Mucosa of stomach (tissue), 1 donor: Measurements from ENCODE around the gene SUGCT.

Experiments
- H3K27me3 ChIP-seq: one replicate; pipeline ENCODE4 v1.7.0; 2013; ENCODE audit warnings: mild to moderate bottlenecking, low read length; ENCODE audit not compliant: control insufficient read depth, insufficient read depth
- H3K36me3 ChIP-seq: one replicate; pipeline ENCODE4 v1.7.0; 2013; ENCODE audit warnings: low read length; ENCODE audit not compliant: control insufficient read depth, insufficient read depth
- H3K4me1 ChIP-seq: one replicate; pipeline ENCODE4 v1.7.0; 2013; ENCODE audit warnings: mild to moderate bottlenecking, low read length; ENCODE audit not compliant: control insufficient read depth, insufficient read depth
- H3K4me3 ChIP-seq: one replicate; pipeline ENCODE4 v1.7.0; 2013; ENCODE audit warnings: low read length
- H3K9ac ChIP-seq: one replicate; pipeline ENCODE4 v1.7.0; 2013; ENCODE audit warnings: mild to moderate bottlenecking, low read length, moderate library complexity
- H3K9me3 ChIP-seq: one replicate; pipeline ENCODE4 v1.7.0; 2013; ENCODE audit warnings: mild to moderate bottlenecking, low read length, moderate library complexity; ENCODE audit not compliant: control insufficient read depth
- donor health status: Pancreatic carcinoma.

SUGCT gene

DNA sequence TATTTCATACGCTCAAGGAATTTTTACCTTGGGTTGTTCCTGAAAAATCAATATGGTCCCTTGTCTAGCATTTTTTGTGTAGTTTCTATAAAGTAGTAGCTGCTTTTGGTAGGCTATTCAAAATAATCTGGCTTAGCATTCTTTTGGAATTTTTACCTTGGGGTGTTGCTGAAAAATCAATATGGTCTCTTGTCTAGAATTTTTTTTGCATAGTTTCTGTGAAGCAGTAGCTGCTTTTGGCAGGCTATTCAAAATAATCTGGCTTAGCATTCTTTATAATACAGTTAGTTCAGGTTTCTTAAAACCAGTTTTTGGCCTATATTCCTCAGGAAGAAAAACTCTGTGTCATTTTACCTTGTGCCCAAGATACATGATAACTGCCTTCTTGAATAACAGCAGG lies 301.9 kb downstream of the SUGCT start:
- Histone ChIP-seq H3K36me3 (no peaks in the 10 kb centered on the region), H3K9me3 (no peaks in the 10 kb centered on the region), H3K4me3 (no peak overlapping the region), H3K27me3 (no peaks in the 10 kb centered on the region), H3K4me1 (no peaks in the 10 kb centered on the region), H3K9ac (no peak overlapping the region)

GRCh38 chr7:40437498-40437897 lies 302.7 kb downstream of the SUGCT start:
- Histone ChIP-seq H3K9ac (no peak overlapping the region), H3K36me3 (no peaks in the 10 kb centered on the region), H3K4me3 (no peak overlapping the region), H3K4me1 (no peaks in the 10 kb centered on the region), H3K27me3 (no peaks in the 10 kb centered on the region), H3K9me3 (no peaks in the 10 kb centered on the region)

DNA sequence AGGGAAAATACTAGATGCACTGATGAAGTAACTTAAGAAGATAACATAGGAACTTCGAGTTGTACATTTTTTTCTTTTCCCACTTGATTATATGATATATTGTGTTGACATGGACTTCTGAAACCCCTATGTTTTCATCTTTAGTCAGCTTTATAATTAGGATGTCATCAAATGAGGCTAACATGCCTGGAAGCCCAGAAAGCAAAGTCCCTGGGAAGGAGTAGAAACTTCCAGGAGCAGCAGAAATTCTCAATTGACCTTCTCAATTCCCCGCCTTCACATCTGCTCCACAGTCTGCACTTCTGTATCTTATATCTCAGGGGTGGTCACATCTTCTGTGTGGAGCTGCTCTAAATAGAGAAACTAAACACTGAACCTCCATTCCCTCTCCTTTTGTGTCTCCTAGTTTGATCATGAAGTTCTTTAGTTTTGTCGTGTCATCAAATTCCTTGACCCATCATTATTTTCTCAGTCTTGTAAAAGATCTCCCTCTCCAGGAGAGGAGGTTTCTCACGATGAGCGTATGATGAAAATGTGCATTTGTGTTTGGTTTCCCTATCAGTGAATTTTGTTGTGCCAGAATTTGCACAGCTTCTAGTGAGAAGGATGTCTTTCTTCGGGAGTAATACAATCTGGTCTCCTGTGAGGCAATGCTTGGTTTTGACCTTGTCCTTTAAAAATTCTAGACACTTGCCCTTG lies 303.3 kb downstream of the SUGCT start:
- Histone ChIP-seq H3K4me1 (no peaks in the 10 kb centered on the region), H3K27me3 (no peaks in the 10 kb centered on the region), H3K9ac (no peak overlapping the region), H3K9me3 (no peaks in the 10 kb centered on the region), H3K36me3 (no peaks in the 10 kb centered on the region), H3K4me3 (no peak overlapping the region)

DNA sequence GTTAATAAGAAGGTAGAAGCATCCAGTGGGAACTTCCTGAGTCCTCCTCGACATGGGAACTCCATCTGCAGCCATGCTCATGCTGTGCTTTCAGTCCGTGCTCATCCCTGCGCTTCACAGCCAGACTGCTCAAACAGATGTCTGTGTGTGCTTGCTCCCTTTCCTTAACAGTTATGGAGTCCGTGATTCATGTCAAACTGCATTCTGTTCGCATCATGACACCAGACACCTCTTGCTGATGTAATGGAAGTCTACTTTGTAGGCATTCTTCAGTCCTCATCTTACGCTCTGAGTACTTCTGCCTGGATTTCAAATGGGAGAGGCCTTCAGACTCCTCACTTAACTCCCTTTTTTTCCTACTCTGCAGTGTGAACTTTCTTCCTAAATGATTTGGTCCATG lies 304.9 kb downstream of the SUGCT start:
- Histone ChIP-seq H3K4me1 (no peaks in the 10 kb centered on the region), H3K9ac (no peak overlapping the region), H3K9me3 (no peaks in the 10 kb centered on the region), H3K36me3 (no peaks in the 10 kb centered on the region), H3K27me3 (no peaks in the 10 kb centered on the region), H3K4me3 (no peak overlapping the region)

GRCh38 chr7:40447345-40447744 lies 312.5 kb downstream of the SUGCT start:
- Histone ChIP-seq H3K9ac (no peak overlapping the region), H3K4me3 (no peak overlapping the region), H3K9me3 (no peaks in the 10 kb centered on the region), H3K4me1 (no peaks in the 10 kb centered on the region), H3K36me3 (no peaks in the 10 kb centered on the region), H3K27me3 (no peaks in the 10 kb centered on the region)

DNA sequence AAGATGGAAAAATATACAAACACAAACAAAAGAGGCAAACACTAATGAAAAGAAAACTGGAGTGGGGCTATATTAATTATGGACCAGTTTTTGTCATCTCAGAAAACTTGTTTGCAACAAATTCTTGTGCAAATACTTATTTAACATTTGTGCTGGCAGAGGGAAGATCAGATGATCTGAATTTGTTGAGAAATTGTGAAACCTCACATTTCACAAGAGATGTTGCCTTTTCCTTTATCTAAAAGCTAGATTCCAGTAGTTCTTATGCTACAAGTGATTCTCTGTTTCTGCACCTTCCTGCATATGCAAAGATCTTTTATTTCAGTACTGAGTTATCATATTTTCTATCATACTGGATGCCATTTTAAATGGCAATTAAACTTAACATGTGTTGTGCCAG lies 320.7 kb downstream of the SUGCT start:
- Histone ChIP-seq H3K9ac (no peak overlapping the region), H3K4me3 (no peak overlapping the region), H3K36me3 (no peaks in the 10 kb centered on the region), H3K4me1 (no peaks in the 10 kb centered on the region), H3K27me3 (no peaks in the 10 kb centered on the region), H3K9me3 (no peaks in the 10 kb centered on the region)

DNA sequence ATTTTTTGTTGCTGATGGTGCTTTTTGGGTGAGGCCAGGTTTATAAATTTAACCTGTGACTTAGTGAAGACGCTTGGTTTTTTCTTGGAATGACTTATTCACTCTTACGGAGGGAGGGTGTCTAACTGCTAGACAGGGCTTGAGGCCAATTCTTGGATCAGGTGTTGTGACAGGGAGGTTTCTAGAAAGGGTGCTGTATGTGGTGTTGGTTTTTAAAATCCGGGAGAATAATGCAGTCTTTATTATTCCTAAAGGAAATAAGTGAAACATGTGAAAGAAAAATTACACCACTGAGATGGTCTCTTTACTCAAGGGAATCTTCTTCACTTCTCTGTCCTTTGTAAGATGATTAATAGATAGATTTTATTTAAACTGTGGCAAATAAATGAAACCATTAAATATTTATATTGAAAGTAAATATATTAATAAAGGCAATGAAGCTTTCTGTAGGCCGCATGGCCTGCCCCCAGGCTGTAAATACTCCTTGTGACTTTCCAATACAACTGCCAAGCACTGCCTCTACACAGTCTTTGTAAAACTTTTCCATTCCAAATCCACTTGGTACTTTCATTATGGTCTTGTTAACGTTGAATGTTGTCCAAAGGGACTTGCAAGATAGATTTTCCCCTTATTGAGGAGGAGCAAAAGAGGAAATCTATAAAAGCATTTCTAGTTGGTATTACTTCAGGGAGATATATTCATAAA lies 323.1 kb downstream of the SUGCT start:
- no peaks in the 10 kb centered on the region for H3K27me3 ChIP-seq
- H3K4me3 ChIP-seq, result no peak overlapping the region
- H3K9me3 ChIP-seq, result no peaks in the 10 kb centered on the region
- H3K9ac ChIP-seq, result no peak overlapping the region
- no peaks in the 10 kb centered on the region for H3K36me3 ChIP-seq
- H3K4me1 ChIP-seq, result no peaks in the 10 kb centered on the region

DNA sequence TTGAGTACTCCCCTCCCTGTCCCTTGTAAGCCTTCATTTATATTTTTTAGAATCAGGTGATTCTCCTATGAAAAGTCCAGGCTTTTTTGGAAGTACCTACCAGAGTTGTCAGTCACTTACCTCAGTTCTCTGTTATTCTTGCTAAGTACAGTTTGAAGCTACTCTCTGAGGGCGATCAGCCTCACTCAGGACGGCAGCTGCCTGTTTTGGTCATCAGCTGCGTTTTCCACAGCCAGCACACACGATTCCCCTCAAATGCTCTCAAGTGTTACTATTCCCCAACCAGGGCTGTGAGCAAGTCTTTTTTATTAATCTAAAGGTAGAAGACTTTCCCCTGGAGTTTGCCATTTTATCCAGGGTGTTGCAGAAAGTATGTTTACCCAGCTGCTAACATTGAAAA lies 328.6 kb downstream of the SUGCT start:
- H3K9me3 ChIP-seq, result no peaks in the 10 kb centered on the region
- no peak overlapping the region for H3K4me3 ChIP-seq
- H3K27me3 ChIP-seq, result no peaks in the 10 kb centered on the region
- no peaks in the 10 kb centered on the region for H3K36me3 ChIP-seq
- H3K4me1 ChIP-seq, result no peaks in the 10 kb centered on the region
- no peak overlapping the region for H3K9ac ChIP-seq

- H3K36me3 ChIP-seq, result no peaks in the 10 kb centered on the region
- no peaks in the 10 kb centered on the region for H3K4me1 ChIP-seq
- no peak overlapping the region for H3K9ac ChIP-seq
- H3K4me3 ChIP-seq, result no peak overlapping the region
- no peaks in the 10 kb centered on the region for H3K9me3 ChIP-seq
- H3K27me3 ChIP-seq, result no peaks in the 10 kb centered on the region
Measured at GRCh38 chr7:40468891-40469864, 334.4 kb downstream of the SUGCT start.

DNA sequence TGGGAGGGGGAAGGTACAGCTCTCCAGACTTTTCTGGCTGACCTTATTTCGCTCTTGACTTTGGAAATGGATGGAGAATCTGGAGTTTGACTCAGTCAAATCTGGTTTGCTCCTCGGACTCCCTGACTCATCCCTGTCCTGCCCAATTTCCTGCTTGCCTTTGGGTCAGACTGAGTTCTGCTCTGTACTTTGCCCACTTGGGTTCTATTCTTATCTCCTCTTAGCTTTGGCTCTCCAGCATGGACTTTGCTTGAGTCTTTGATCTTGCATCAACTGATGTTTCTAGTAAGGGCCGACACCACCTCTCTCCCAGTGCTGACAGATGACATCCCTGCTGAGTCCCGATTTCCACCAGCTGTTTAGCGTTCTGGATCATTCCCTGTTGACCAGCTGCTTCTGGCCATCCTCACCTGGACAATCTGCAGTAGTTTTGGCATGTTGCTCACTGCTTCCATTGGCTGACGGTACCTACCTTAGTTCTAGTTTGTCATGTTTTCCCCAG lies 335.3 kb downstream of the SUGCT start:
- H3K27me3 ChIP-seq, result no peaks in the 10 kb centered on the region
- H3K9me3 ChIP-seq, result no peaks in the 10 kb centered on the region
- H3K36me3 ChIP-seq, result no peaks in the 10 kb centered on the region
- H3K4me3 ChIP-seq, result no peak overlapping the region
- no peak overlapping the region for H3K9ac ChIP-seq
- no peaks in the 10 kb centered on the region for H3K4me1 ChIP-seq

GRCh38 chr7:40470817-40471216 lies 336.0 kb downstream of the SUGCT start:
- no peaks in the 10 kb centered on the region for H3K36me3 ChIP-seq
- no peak overlapping the region for H3K4me3 ChIP-seq
- no peaks in the 10 kb centered on the region for H3K9me3 ChIP-seq
- no peak overlapping the region for H3K9ac ChIP-seq
- no peaks in the 10 kb centered on the region for H3K4me1 ChIP-seq
- no peaks in the 10 kb centered on the region for H3K27me3 ChIP-seq

DNA sequence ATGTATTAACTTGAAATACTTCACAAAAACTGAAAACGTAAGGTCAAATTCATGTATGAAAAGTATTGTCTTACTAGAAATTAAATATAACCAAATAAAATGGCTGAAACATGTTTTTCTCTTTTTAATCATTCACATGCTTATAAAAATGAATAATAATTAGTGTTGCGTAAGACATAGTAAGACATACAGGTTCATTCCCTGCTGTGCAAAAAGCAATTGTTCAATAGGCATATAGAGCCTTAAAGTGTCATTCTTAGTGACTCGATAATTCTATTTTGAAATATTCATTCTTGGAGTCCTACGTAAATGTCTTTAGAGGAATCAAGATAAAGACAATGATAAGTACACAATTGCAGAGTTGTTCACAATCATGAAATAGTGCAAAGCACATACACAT lies 337.1 kb downstream of the SUGCT start:
- Histone ChIP-seq H3K4me3 (no peak overlapping the region), H3K27me3 (no peaks in the 10 kb centered on the region), H3K9me3 (no peaks in the 10 kb centered on the region), H3K9ac (no peak overlapping the region), H3K4me1 (no peaks in the 10 kb centered on the region), H3K36me3 (no peaks in the 10 kb centered on the region)
